Diencephalon (tissue), 1 donor: ENCODE data around the gene ELP6. TPM values are rescaled to one million over a fixed set of nuclear protein-coding genes. Genes with fewer than 3 reads are reported as not detected.

Source experiments
- small RNA-seq: library from RNA; depleted of rRNA; stranded (forward); fragments of <200 nt; gene quantifications from one replicate; pipeline ENCODE3, GENCODE V24; 2014
- total RNA-seq: library from RNA; depleted of rRNA; stranded (reverse); fragments of >200 nt; gene quantifications from one replicate; pipeline ENCODE4 v1.2.3, GENCODE V29; 2014

ELP6 gene
- 42.4 TPM for total RNA-seq

GRCh38 chr3:47513125-47513929 is at the start of gene ELP6:
ELP6 (minus strand) TSS chr3:47513712; CDS start chr3:47513590, 122 bp downstream.

DNA sequence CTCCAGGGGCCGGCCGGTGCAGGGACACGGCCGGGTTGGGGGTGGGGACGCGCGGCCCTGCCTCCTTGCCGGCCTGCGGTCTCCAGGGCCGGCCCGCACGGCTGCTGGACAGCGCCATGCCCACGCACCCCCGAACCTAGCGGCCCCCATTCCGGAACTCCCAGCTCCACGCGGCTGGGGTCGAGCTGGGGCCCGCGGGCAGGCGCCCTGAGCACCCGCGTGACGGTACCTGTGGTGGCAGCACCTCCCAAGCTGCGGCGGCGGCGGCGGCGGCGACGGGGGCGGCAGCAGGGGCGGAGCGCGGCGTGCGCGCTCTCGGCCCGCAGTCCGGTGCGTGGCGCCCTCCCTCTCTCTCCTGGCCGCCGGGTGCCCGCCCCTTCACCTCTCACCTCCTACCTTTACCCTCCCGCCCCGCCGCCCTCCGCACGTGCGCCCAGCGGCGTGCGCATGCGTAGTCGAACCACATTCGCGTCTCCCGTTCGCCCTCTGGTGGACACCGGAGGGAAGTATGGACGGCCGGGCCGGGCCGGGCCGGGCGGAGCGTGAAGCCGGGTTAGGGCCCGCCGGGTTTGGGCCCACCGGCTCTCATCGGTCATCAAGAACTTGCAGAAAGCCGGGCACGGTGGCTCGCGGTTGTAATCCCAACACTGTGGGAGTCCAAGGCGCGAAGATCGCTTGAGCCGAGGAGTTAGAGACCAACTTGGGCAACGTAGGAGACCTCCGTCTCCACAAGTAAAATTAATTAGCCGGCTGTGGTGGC is 37.8 kb downstream of the ELP6 start, which contains the start of gene SCAP:
SCAP (minus strand) TSS at position 372 of the 760 bp plus-strand sequence. CDS start 32,948 bp downstream, outside the sequence.

Small RNAs within 50 kb of the gene (small RNA-seq; reads per million reads assigned to genes)
- not detected for gene AC099778.2
- not detected for gene RN7SL870P

Other genes starting within 250 kb of the ELP6 start
- 12.5 TPM for gene KIF9, start 230.9 kb downstream of the ELP6 start, total RNA-seq
- gene KLHL18, start 230.8 kb downstream of the ELP6 start, total RNA-seq = 40.1 TPM
- gene PTPN23, start 132.7 kb downstream of the ELP6 start, total RNA-seq = 24.7 TPM
- gene SCAP, start 37.8 kb downstream of the ELP6 start, total RNA-seq = 71.7 TPM
- 206 TPM for gene CSPG5, start 65.2 kb upstream of the ELP6 start, total RNA-seq